ENCODE measurements around the gene ADGRB3. TPM values are rescaled to one million over a fixed set of nuclear protein-coding genes. Genes with fewer than 3 reads are reported as not detected.
"Not testable (repeated sequence)": the region's sequence is repeated elsewhere in the genome, so short reads cannot be mapped to it uniquely, and the experiment has no call there.

Gene ADGRB3
- total and polyA plus RNA-seq, 2 donors (not counting 3 experiments of a cell fraction or from before 2014, with no cell fraction given): not detected

DNA sequence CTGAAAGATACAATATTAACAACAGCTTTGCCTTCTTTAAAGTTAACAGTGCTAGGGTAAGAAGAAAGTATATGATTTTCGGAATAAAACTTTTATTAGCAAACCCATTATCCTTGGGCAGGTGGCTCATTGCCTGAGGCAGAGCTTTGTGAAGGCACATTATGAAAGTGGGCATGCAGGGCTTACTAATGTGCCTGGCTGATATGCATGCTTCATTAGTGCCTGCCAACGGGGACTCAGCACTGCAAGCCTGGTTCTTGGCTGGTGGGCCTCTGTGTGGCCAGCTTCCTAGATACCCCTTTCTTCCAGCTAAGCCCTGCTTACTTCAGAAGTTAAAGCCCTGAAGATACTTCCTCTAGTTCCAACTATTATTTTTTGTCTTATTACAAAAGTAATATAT lies 481.6 kb downstream of the ADGRB3 start:
- H3K4me3 ChIP-seq (replicated peaks in 1 of 3; ENCODE audit: insufficient read depth in 1 of 3, low read depth in 1 of 3, low read length in 3 of 3): no peak overlapping the region
- intact Hi-C loops (cut with micrococcal nuclease) (no loop called here), dilution Hi-C loops (cut with MboI; ENCODE audit: extremely low pct_ligation_motif_present, low sequenced_read_pairs) (no loop called here)
- H3K9ac ChIP-seq (replicated peaks; ENCODE audit: extremely low read depth, insufficient read depth, low read length): no peak overlapping the region
- H3K4me2 ChIP-seq (ENCODE audit: insufficient read depth, low read length): no peak overlapping the region
- H3K79me2 ChIP-seq (ENCODE audit: control insufficient read depth, insufficient read depth, low read length): no peaks in the 10 kb centered on the region
- no peak overlapping the region for H3K27ac ChIP-seq (ENCODE audit: insufficient read depth, low read depth, low read length)
- no peaks in the 10 kb centered on the region for H3K36me3 ChIP-seq (ENCODE audit: control insufficient read depth in 2 of 2, extremely low read depth in 1 of 2, insufficient read depth in 2 of 2, low read length in 2 of 2)
- H2AFZ ChIP-seq (ENCODE audit: low read depth, low read length): no peak overlapping the region
- POLR2A ChIA-PET: no interaction called here
- BruUV-seq (replicated peaks): no TSS peak
- no peaks in the 10 kb centered on the region for H4K20me1 ChIP-seq (replicated peaks; ENCODE audit: control insufficient read depth, extremely low read depth, insufficient read depth, low read length)
- no peak for FAIRE-seq
- DNase-seq (ENCODE audit: low read depth, low spot score): no peak
- no peaks in the 10 kb centered on the region for H3K9me1 ChIP-seq (replicated peaks; ENCODE audit: control insufficient read depth, extremely low read depth, insufficient read depth, low read length)
- no peaks in the 10 kb centered on the region for H3K9me3 ChIP-seq (replicated peaks; ENCODE audit: control insufficient read depth, insufficient read depth, low read length)
- no peaks in the 10 kb centered on the region for H3K27me3 ChIP-seq (ENCODE audit: control insufficient read depth in 2 of 2, insufficient read depth in 2 of 2, low read length in 2 of 2)
- CTCF ChIA-PET: no interaction called here
- TF ChIP-seq, protein P1, sequence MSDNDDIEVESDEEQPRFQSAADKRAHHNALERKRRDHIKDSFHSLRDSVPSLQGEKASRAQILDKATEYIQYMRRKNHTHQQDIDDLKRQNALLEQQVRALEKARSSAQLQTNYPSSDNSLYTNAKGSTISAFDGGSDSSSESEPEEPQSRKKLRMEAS (IDR thresholded peaks at IDR 0.05; ENCODE audit: insufficient read depth, insufficient read length): no peak
- TF ChIP-seq GATA2 (IDR thresholded peaks at IDR 0.05; ENCODE audit: insufficient read depth, insufficient read length, low read depth, low read length) (no peak), JUN (IDR thresholded peaks at IDR 0.05; ENCODE audit: borderline replicate concordance, insufficient read depth, insufficient read length, low read depth) (no peak), MYC (IDR thresholded peaks at IDR 0.05; ENCODE audit: low read depth, low read length) (no peak), EZH2 (IDR thresholded peaks at IDR 0.05; ENCODE audit: borderline replicate concordance, low read depth, low read length, severe bottlenecking) (no peak), POLR2AphosphoS5 (IDR thresholded peaks at IDR 0.05; ENCODE audit: insufficient read depth, low read depth, low read length) (no peak), FOS (IDR thresholded peaks at IDR 0.05; ENCODE audit: borderline replicate concordance, insufficient read depth, low read length) (no peak), POLR2A (IDR thresholded peaks at IDR 0.05; ENCODE audit: low read depth, low read length) (no peak)
- TF ChIP-seq, protein P2, sequence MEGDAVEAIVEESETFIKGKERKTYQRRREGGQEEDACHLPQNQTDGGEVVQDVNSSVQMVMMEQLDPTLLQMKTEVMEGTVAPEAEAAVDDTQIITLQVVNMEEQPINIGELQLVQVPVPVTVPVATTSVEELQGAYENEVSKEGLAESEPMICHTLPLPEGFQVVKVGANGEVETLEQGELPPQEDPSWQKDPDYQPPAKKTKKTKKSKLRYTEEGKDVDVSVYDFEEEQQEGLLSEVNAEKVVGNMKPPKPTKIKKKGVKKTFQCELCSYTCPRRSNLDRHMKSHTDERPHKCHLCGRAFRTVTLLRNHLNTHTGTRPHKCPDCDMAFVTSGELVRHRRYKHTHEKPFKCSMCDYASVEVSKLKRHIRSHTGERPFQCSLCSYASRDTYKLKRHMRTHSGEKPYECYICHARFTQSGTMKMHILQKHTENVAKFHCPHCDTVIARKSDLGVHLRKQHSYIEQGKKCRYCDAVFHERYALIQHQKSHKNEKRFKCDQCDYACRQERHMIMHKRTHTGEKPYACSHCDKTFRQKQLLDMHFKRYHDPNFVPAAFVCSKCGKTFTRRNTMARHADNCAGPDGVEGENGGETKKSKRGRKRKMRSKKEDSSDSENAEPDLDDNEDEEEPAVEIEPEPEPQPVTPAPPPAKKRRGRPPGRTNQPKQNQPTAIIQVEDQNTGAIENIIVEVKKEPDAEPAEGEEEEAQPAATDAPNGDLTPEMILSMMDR (IDR thresholded peaks at IDR 0.05; ENCODE audit: extremely low read depth in 1 of 2, insufficient read depth in 1 of 2, low read depth in 1 of 2, low read length in 2 of 2): no peak
- no peaks in the 10 kb centered on the region for H3K4me1 ChIP-seq (ENCODE audit: control insufficient read depth, extremely low read depth, insufficient read depth, low read length)

DNA sequence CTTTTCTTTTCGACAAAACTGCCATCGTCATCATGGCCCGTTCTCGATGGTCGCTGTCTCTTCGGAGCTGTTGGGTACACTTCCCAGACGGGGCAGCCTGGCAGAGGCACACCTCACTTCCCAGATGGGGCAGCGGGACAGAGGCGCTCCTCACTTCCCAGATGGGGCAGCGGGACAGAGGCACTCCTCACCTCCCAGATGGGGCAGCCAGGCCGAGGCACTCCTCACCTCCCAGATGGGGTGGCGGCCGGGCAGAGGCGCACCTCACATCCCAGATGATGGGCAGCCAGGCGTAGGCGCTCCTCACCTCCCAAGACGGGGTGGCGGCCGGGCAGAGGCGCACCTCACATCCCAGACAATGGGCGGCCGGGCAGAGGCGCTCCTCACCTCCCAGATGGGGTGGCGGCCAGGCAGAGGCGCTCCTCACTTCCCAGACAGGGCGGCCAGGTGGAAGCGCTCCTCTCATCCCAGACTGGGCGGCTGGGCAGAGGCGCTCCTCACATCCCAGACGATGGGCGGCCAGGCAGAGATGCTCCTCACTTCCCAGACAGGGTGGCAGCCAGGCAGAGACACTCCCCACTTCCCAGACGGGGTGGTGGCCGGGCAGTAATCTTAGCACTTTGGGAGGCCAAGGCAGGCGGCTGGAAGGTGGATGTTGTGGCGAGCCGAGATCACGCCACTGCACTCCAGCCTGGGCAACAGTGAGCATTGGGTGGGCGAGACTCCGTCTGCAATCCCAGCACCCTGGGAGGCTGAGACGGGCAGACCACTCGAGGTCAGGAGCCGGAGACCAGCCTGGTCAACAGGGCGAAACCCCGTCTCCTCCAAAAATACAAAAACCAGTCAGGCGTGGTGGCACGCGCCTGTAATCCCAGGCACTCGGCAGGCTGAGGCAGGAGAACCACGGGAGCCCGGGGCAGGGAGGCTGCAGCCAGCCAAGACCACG lies 486.7 kb downstream of the ADGRB3 start:
- H3K27ac ChIP-seq (ENCODE audit: insufficient read depth, low read depth, low read length); H4K20me1 ChIP-seq (replicated peaks; ENCODE audit: control insufficient read depth, extremely low read depth, insufficient read depth, low read length); H3K79me2 ChIP-seq (ENCODE audit: control insufficient read depth, insufficient read depth, low read length); H3K4me1 ChIP-seq (ENCODE audit: control insufficient read depth, extremely low read depth, insufficient read depth, low read length); BruUV-seq (replicated peaks); H3K4me2 ChIP-seq (ENCODE audit: insufficient read depth, low read length); H3K9ac ChIP-seq (replicated peaks; ENCODE audit: extremely low read depth, insufficient read depth, low read length); dilution Hi-C loops (cut with MboI; ENCODE audit: extremely low pct_ligation_motif_present, low sequenced_read_pairs); intact Hi-C loops (cut with micrococcal nuclease); H3K4me3 ChIP-seq (replicated peaks in 1 of 3; ENCODE audit: insufficient read depth in 1 of 3, low read depth in 1 of 3, low read length in 3 of 3); H2AFZ ChIP-seq (ENCODE audit: low read depth, low read length); DNase-seq (ENCODE audit: low read depth, low spot score); FAIRE-seq; CTCF ChIA-PET; H3K27me3 ChIP-seq (ENCODE audit: control insufficient read depth in 2 of 2, insufficient read depth in 2 of 2, low read length in 2 of 2); POLR2A ChIA-PET; H3K36me3 ChIP-seq (ENCODE audit: control insufficient read depth in 2 of 2, extremely low read depth in 1 of 2, insufficient read depth in 2 of 2, low read length in 2 of 2); H3K9me3 ChIP-seq (replicated peaks; ENCODE audit: control insufficient read depth, insufficient read depth, low read length); H3K9me1 ChIP-seq (replicated peaks; ENCODE audit: control insufficient read depth, extremely low read depth, insufficient read depth, low read length): not testable (repeated sequence)
